ENCODE data around the gene TENM4.
"Not testable (repeated sequence)": the region's sequence is repeated elsewhere in the genome, so short reads cannot be mapped to it uniquely, and the experiment has no call there.

The TENM4 gene

GRCh38 chr11:78647986-78648875 is 792.6 kb downstream of the TENM4 start:
- DNase-seq (ENCODE audit: low read depth, low spot score), result no peak

- DNase-seq (ENCODE audit: low read depth, low spot score), result no peak
Measured at GRCh38 chr11:78647266-78647915, 793.4 kb downstream of the TENM4 start.

- DNase-seq (ENCODE audit: low read depth, low spot score), result peak; percentile 71
Measured at GRCh38 chr11:78646564-78647185, 794.2 kb downstream of the TENM4 start.

GRCh38 chr11:78645226-78646202 is 795.3 kb downstream of the TENM4 start:
- peak; percentile 86 for DNase-seq (ENCODE audit: low read depth, low spot score)

- no peak for DNase-seq (ENCODE audit: low read depth, low spot score)
Measured at GRCh38 chr11:78643676-78644056, 797.2 kb downstream of the TENM4 start.

- no peak for DNase-seq (ENCODE audit: low read depth, low spot score)
Measured at GRCh38 chr11:78642979-78643675, 797.7 kb downstream of the TENM4 start.

DNA sequence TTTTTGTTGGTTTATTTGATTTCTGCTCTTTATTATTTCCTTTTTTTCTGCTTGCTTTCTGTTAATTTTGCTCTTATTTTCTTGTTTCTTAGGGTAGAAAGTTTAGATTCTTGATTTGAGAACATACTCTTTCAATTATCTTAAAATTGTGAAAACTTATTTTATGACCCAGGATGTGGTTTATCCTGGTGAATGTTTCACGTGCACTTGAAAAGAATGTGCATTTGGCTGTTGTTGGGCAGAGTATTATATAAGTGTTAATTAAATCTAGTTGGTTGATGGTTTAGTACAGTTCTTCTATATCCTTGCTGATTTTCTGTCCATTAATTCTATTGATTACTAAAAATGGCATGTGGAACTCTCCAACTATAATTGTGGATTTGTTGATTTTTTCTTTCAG is 799.3 kb downstream of the TENM4 start:
- no peak for DNase-seq (ENCODE audit: low read depth, low spot score)

GRCh38 chr11:78638704-78639380 is 802.0 kb downstream of the TENM4 start:
- DNase-seq (ENCODE audit: low read depth, low spot score), result no peak

DNA sequence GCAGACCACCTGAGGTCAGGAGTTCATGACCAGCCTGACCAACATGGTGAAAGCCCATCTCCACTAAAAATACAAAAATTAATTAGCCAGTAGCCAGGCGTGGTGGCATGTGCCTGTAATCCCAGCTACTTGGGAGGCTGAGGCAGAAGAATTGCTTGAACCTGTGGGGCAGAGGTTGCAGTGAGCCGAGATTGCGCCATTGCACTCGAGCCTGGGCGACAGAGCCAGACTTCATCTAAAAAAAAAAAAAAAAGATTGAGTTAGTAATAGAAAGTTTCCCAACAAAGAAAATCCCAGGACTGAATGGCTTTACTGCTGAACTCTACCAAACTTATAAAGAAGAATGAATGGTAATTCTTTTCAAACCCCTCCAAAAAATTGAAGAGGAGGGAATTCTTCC is 803.3 kb downstream of the TENM4 start:
- DNase-seq (ENCODE audit: low read depth, low spot score), result not testable (repeated sequence)

GRCh38 chr11:78635814-78636506 is 804.9 kb downstream of the TENM4 start:
- no peak for DNase-seq (ENCODE audit: low read depth, low spot score)

- no peak for DNase-seq (ENCODE audit: low read depth, low spot score)
Measured at GRCh38 chr11:78633516-78634310, 807.1 kb downstream of the TENM4 start.

- no peak for DNase-seq (ENCODE audit: low read depth, low spot score)
Measured at GRCh38 chr11:78630561-78631303, 810.1 kb downstream of the TENM4 start.

- DNase-seq (ENCODE audit: low read depth, low spot score), result no peak
Measured at GRCh38 chr11:78630155-78630554, 810.7 kb downstream of the TENM4 start.

DNA sequence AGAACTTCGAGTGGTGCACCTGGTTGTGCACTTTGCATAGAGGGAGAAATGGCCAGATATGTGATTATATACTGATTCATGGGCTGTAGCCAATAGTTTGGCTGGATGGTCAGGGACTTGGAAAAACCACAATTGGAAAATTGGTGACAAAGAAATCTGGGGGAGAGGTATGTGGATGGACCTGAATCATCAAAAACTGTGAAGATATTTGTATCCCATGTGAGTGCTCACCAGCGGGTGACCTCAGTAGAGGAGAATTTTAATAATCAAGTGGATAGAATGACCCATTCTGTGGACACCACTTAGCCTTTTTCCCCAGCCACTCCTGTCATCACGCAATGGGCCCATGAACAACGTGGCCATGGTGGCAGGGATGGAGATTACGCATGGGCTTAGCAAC is 818.2 kb downstream of the TENM4 start:
- no peak for DNase-seq (ENCODE audit: low read depth, low spot score)

- no peak for DNase-seq (ENCODE audit: low read depth, low spot score)
Measured at GRCh38 chr11:78620159-78620558, 820.7 kb downstream of the TENM4 start.

DNA sequence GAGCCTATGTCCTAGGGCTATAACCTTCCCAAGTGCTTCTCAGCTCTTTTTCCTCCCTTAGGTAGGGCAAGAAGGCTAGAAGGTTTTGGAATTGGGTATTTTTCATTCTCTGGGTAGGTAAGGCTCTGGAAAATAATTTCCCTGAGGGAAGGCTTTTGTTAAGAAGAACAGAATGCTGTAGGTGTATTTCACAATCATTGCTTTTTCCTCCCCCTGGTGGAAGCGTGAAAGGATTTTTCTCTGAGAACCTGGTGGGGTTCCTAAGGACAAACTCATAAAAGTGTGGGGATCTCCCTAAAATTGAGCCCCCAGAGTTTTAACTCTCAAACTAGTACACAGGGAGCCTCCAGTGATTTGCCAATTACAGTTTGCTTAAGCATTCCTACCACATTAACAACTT is 825.1 kb downstream of the TENM4 start:
- no peak for DNase-seq (ENCODE audit: low read depth, low spot score)

GRCh38 chr11:78613378-78613813 is 827.4 kb downstream of the TENM4 start:
- DNase-seq (ENCODE audit: low read depth, low spot score), result no peak

Measured in astrocyte of the hippocampus (primary cell).